Neural cell (in vitro differentiated cells): ENCODE data around the gene NDST1.

ENCODE experiments used
- EP300 ChIP-seq: fragments of 450-650 bp; conservative IDR thresholded peaks from 2 replicates; pipeline ENCODE4 v1.6.1; 2014; ENCODE audit warnings: antibody characterized with exemption, mild to moderate bottlenecking, moderate library complexity; ENCODE audit not compliant: poor library complexity, severe bottlenecking
- EZH2 ChIP-seq: fragments of 200-600, 300-800 bp; shearing (Covaris generic), sonication (generic); IDR thresholded peaks from 2 replicates; pipeline ENCODE4 v1.6.1; 2014; ENCODE audit warnings: antibody characterized with exemption, low read length, borderline replicate concordance, mild to moderate bottlenecking; ENCODE audit not compliant: insufficient read depth, poor library complexity, severe bottlenecking
- MXI1 ChIP-seq: fragments of 450-650 bp; conservative IDR thresholded peaks from 2 replicates; pipeline ENCODE4 v1.6.1; 2014; ENCODE audit warnings: antibody characterized with exemption, mild to moderate bottlenecking; ENCODE audit not compliant: poor library complexity, severe bottlenecking
- POLR2AphosphoS5 ChIP-seq: IDR thresholded peaks from 2 replicates; pipeline ENCODE4 v1.6.1; 2012
- RAD21 ChIP-seq: fragments of 450-650 bp; conservative IDR thresholded peaks from 2 replicates; pipeline ENCODE4 v1.6.1; 2014; ENCODE audit warnings: antibody characterized with exemption, mild to moderate bottlenecking, moderate library complexity
- TAF1 ChIP-seq: IDR thresholded peaks from 2 replicates; pipeline ENCODE4 v1.6.1; 2012; ENCODE audit warnings: low read depth
- TF ChIP-seq, protein P1 (sequence below): fragments of 450-650 bp; IDR thresholded peaks from 2 replicates; pipeline ENCODE4 v1.5.1; 2014; ENCODE audit warnings: antibody characterized with exemption, mild to moderate bottlenecking, moderate library complexity; ENCODE audit not compliant: poor library complexity, severe bottlenecking
- TF ChIP-seq, protein P2 (sequence below): IDR thresholded peaks from 2 replicates; pipeline ENCODE4 v1.6.1; 2012; ENCODE audit warnings: borderline replicate concordance

DNA sequence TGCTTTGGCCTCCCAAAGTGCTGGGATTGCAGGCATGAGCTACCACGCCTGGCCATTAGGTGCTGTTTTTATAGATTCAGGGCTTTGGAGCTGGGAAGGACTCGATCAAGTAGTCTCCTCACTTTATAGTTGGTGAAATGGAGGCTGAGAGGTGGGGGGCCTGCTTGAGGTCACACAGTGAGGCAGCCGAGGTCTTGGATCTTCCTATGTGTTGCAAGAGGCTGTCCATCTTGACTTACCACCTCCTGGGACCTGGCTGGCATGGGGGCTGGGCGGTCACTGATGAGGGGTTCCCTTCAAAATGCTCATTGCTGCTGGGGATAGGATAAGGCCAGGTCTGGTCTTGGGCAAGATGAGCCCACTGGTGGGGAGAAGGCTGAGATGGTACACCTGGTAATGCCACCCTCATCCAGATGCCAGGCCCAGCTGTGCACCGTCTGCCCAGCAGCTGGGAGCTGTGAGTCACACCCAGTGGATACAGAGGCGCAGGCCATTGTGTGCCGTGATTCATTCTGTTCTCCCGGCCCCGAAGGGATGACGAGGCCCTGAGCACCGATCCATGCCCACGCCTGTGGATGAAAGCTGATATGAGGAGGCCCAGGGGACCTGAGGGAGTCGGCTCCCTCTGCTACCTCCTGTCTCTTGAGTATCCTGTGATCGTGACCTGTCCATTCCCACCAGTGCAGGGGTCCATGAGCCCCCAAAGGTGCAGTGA lies 10.5 kb upstream of the NDST1 start:
- no peak for TF ChIP-seq POLR2AphosphoS5
- TF ChIP-seq EZH2: no peak
- TF ChIP-seq, protein P1, sequence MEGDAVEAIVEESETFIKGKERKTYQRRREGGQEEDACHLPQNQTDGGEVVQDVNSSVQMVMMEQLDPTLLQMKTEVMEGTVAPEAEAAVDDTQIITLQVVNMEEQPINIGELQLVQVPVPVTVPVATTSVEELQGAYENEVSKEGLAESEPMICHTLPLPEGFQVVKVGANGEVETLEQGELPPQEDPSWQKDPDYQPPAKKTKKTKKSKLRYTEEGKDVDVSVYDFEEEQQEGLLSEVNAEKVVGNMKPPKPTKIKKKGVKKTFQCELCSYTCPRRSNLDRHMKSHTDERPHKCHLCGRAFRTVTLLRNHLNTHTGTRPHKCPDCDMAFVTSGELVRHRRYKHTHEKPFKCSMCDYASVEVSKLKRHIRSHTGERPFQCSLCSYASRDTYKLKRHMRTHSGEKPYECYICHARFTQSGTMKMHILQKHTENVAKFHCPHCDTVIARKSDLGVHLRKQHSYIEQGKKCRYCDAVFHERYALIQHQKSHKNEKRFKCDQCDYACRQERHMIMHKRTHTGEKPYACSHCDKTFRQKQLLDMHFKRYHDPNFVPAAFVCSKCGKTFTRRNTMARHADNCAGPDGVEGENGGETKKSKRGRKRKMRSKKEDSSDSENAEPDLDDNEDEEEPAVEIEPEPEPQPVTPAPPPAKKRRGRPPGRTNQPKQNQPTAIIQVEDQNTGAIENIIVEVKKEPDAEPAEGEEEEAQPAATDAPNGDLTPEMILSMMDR: no peak
- TF ChIP-seq, protein P2, sequence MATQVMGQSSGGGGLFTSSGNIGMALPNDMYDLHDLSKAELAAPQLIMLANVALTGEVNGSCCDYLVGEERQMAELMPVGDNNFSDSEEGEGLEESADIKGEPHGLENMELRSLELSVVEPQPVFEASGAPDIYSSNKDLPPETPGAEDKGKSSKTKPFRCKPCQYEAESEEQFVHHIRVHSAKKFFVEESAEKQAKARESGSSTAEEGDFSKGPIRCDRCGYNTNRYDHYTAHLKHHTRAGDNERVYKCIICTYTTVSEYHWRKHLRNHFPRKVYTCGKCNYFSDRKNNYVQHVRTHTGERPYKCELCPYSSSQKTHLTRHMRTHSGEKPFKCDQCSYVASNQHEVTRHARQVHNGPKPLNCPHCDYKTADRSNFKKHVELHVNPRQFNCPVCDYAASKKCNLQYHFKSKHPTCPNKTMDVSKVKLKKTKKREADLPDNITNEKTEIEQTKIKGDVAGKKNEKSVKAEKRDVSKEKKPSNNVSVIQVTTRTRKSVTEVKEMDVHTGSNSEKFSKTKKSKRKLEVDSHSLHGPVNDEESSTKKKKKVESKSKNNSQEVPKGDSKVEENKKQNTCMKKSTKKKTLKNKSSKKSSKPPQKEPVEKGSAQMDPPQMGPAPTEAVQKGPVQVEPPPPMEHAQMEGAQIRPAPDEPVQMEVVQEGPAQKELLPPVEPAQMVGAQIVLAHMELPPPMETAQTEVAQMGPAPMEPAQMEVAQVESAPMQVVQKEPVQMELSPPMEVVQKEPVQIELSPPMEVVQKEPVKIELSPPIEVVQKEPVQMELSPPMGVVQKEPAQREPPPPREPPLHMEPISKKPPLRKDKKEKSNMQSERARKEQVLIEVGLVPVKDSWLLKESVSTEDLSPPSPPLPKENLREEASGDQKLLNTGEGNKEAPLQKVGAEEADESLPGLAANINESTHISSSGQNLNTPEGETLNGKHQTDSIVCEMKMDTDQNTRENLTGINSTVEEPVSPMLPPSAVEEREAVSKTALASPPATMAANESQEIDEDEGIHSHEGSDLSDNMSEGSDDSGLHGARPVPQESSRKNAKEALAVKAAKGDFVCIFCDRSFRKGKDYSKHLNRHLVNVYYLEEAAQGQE: no peak
- no peak for TF ChIP-seq RAD21
- TF ChIP-seq EP300: no peak
- no peak for TF ChIP-seq TAF1
- no peak for TF ChIP-seq MXI1
